ENCODE results near the gene SGTB.

SGTB gene

GRCh38 chr5:65749956-65750355 is 28.0 kb upstream of the SGTB start:
- TF ChIP-seq CTCF (IDR thresholded peaks at IDR 0.05) (no peak), ZFX (IDR thresholded peaks at IDR 0.05; ENCODE audit: borderline replicate concordance) (no peak)
- no peak overlapping the region for H3K27ac ChIP-seq

GRCh38 chr5:65749221-65749844 is 27.4 kb upstream of the SGTB start:
- TF ChIP-seq ZFX (IDR thresholded peaks at IDR 0.05; ENCODE audit: borderline replicate concordance) = no peak
- no peak for TF ChIP-seq CTCF (IDR thresholded peaks at IDR 0.05)
- no peak overlapping the region for H3K27ac ChIP-seq

GRCh38 chr5:65742565-65743231 is 20.8 kb upstream of the SGTB start:
- H3K27ac ChIP-seq = no peak overlapping the region
- TF ChIP-seq ZFX (IDR thresholded peaks at IDR 0.05; ENCODE audit: borderline replicate concordance) = no peak
- peak; percentile 80 for TF ChIP-seq CTCF (IDR thresholded peaks at IDR 0.05)

- no peak overlapping the region for H3K27ac ChIP-seq
- TF ChIP-seq CTCF (IDR thresholded peaks at IDR 0.05) (no peak), ZFX (IDR thresholded peaks at IDR 0.05; ENCODE audit: borderline replicate concordance) (no peak)
These were observed 17.3 kb upstream of the SGTB start for GRCh38 chr5:65739162-65739561.

GRCh38 chr5:65738305-65738704 is 16.4 kb upstream of the SGTB start:
- TF ChIP-seq CTCF (IDR thresholded peaks at IDR 0.05) (no peak), ZFX (IDR thresholded peaks at IDR 0.05; ENCODE audit: borderline replicate concordance) (no peak)
- no peak overlapping the region for H3K27ac ChIP-seq

- no peak overlapping the region for H3K27ac ChIP-seq
- TF ChIP-seq CTCF (IDR thresholded peaks at IDR 0.05) (no peak), ZFX (IDR thresholded peaks at IDR 0.05; ENCODE audit: borderline replicate concordance) (no peak)
These were observed 15.9 kb upstream of the SGTB start for GRCh38 chr5:65737842-65738241.

GRCh38 chr5:65736011-65736410 is 14.1 kb upstream of the SGTB start:
- no peak for TF ChIP-seq ZFX (IDR thresholded peaks at IDR 0.05; ENCODE audit: borderline replicate concordance)
- no peak for TF ChIP-seq CTCF (IDR thresholded peaks at IDR 0.05)
- no peak overlapping the region for H3K27ac ChIP-seq

All from 22Rv1 (cell line).